ENCODE data around the gene SAMD4B.
A peak's percentile ranks its signal among the peaks of the same experiment; 100 is the strongest.
"Not testable (repeated sequence)": the region's sequence is repeated elsewhere in the genome, so short reads cannot be mapped to it uniquely, and the experiment has no call there.

Gene SAMD4B

GRCh38 chr19:39341719-39342604, at the start of gene SAMD4B:
TSS of gene SAMD4B (plus strand) at chr19:39342421. CDS start at chr19:39356894, 14,473 bp downstream.
- peak; percentile 96 for DNase-seq (ENCODE audit: low read depth)

- DNase-seq (ENCODE audit: low read depth) = no peak
Observed at GRCh38 chr19:39293394-39293793, 48.8 kb upstream of the SAMD4B start.

DNA sequence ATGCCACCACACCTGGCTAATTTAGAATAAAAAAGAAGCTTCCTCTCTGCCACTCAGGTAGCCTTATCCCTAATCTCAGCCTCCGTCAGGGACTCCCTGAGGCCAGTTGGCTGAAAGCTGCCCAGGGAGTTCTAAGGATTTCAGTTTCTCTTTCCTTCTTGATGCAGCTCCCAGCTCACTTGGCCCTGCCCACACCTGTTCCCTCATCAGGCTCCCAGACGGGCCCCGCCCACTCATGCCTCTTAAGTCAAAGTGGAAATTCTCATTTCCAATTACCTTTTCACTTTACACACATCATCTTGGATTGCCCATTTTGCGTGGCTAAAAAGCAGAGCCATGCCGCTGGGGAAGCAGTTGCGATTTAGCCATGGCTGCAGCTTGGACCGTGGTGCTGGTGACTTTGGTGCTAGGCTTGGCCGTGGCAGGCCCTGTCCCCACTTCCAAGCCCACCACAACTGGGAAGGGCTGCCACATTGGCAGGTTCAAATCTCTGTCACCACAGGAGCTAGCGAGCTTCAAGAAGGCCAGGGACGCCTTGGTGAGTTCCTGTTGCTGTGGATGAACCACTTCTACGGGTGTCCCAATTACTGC, 46.1 kb upstream of the SAMD4B start, which contains the start of gene IFNL1:
IFNL1 (plus strand) TSS at position 353 of the 591 bp plus-strand sequence; CDS start at position 368, 15 bp downstream.
- DNase-seq (ENCODE audit: low read depth) = no peak

- DNase-seq (ENCODE audit: low read depth) = no peak
Observed at GRCh38 chr19:39296906-39297305, 45.3 kb upstream of the SAMD4B start.

GRCh38 chr19:39297931-39298634, 44.1 kb upstream of the SAMD4B start:
- DNase-seq (ENCODE audit: low read depth) = no peak

GRCh38 chr19:39299404-39299803, 42.8 kb upstream of the SAMD4B start:
- no peak for DNase-seq (ENCODE audit: low read depth)

- DNase-seq (ENCODE audit: low read depth) = no peak
Observed at GRCh38 chr19:39299832-39300231, 42.4 kb upstream of the SAMD4B start.

- DNase-seq (ENCODE audit: low read depth) = no peak
Observed at GRCh38 chr19:39301021-39301420, 41.2 kb upstream of the SAMD4B start.

- DNase-seq (ENCODE audit: low read depth) = no peak
Observed at GRCh38 chr19:39301562-39301961, 40.7 kb upstream of the SAMD4B start.

- no peak for DNase-seq (ENCODE audit: low read depth)
Observed at GRCh38 chr19:39303373-39304184, 38.6 kb upstream of the SAMD4B start.

- no peak for DNase-seq (ENCODE audit: low read depth)
Observed at GRCh38 chr19:39304185-39304513, 38.1 kb upstream of the SAMD4B start.

DNA sequence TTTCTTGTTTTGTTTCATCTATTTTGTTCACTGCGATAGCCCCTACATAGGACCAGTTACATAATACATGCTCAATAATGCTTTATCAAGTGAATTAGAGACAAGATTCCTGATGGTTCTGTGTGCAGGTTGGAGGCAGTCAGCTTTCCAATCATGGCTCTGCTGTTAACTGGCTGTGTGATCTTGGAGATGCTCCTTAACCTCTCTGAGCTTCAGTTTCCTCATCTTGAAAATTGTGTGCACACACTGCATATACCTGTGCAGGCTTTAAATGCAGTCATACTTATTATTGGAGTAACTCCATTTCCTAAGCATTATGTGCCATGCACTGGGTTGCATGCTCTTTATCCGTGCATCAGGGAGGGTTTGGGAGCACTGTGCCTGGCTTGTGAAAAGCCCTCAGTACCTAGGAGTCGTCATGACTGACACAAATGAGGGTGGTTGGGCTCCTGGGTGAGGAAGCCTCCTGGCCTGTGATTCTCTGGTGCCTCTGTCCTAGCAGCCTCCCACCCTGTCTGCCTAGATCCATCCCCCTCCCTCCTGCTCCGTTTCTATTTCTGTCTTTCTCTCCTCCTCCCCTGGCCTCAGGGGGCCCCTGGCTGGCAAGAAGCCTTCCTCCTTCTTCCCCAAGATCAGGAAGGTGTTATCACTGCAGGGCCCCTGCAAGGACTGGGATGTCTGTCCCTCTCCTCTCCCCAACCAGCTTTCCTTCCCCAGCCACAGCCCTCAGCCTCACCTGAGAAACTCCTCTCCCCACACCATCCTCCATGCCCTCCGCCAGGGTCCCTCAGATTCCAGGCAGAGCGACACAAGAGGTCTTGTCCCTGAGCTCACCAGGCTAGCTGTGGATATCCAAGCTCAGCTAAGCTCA, 37.3 kb upstream of the SAMD4B start:
- DNase-seq (ENCODE audit: low read depth) = no peak

DNA sequence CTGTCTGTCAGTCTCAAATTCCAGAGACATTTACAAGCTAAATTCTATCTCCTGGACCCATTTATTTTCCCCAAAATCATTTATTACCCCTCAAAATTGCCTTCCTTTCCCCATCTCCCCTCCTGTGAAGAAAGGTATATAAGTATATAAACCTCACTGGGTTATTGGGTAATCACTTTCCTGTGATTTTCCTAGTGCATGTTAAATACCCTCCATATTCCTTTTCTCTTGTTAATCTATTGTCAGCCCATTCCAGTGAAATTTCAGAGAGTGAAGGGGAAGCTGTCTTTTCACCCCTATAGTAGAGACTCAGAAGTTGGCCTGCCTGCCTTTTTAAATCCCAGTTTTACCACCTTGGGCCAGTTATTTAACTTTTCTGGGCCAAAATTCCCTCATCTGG, 36.1 kb upstream of the SAMD4B start:
- no peak for DNase-seq (ENCODE audit: low read depth)

DNA sequence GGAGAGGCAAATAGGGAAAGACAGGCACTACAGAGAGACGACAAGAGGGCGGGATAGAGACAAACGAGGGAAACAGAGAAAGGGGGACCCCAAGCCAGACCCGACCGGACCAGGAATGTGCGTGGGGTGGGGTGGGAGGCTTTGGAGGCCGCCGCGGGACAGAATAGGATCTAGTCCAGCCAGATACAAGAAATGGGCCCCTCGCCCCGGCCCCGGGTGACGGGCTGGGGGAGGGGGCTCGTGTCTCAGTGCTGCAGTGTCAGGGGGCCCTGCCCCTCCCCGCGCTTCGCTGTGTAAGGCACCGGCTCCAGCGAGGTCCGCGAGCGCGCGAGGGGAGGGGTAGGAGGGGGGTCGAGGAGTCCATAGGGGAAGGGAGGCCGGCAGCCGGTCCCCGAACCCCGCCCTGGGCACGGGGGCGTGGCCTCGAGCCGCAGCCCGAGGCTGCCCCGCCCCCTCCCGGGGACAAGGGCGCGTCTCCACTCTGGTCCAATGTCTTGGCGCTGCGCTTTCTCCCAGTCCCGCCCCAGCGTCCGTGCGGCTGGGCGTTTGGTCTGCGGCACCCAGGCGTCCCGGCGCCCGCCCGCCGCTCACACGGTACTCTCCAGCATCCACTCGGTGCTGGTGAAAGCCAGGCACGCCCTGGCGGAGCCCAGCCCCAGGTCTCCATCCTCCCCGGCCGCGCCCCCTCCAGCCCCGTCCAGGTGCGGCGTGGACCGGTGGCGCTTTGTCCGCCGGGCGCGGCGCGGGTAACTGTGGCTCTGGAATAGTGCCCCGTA, 35.0 kb upstream of the SAMD4B start:
- no peak for DNase-seq (ENCODE audit: low read depth)

DNA sequence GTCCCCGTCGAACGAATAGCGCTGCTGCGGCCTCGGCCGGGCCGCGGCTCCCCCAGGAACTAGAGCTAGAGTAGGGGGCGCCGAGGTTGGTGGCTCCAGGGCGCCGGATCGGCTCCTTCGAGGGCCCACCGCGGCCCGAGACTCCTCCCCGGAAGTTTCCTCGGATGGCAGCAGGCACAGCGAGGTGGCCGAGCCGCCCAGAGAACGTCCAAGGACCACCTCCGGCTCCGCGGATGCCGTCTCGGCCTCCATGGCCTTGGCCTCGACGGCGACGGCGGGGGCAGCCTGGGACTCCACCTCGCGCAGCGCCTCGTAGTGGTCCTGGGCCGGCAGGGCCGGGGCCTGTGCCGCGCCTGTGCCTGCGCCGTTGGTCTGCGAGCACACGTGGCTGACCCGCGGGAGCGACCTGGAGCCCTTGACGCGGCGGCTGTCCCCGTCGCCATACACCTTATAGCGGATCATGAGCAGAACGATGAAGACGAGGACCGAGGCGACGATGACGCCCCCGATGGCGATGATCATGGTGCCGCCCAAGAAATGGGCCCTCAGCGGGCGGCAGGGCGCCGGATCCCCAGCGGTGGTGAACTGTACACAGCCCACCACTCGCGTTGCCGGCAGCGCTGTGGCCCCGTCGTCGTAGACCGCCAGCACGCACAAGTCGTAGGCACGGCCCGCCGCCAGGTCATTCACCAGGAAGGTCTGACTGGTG, 34.2 kb upstream of the SAMD4B start:
- DNase-seq (ENCODE audit: low read depth) = no peak

DNA sequence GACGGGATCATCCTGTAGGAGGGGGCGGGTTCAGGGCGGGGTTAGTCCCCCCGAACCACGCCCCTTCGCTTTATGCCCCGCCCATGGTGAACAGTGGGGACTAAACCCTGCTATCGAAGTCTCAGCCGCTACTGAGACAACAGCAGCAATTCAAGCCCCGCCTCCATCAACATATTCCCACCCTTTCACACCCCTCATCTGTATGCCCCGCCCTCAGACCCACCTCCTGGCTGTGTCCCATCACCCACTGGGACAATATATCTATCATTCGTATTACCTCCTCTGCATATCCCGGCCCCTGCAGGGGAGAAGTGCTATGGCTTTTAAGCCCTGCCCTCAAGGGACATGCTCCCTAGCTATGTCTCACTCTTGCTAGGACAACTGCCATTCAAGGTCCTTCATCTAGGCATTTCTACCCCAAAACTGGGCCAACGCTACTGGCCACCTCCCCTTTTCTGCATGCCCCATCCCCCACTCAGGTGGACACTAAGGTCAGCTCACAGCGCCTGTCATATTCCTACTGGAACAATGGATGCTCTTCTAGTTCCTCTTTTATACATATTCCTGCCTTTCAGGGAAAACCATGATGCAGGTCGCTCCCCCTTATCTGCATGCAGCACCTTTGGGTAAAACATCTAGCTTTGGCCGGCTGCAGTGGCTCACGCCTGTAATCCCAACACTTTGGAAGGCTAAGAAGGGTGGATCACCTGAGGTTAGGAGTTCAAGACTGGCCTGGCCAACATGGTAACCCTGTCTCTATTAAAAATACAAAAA, 33.5 kb upstream of the SAMD4B start:
- no peak for DNase-seq (ENCODE audit: low read depth)

GRCh38 chr19:39309305-39309670, 32.9 kb upstream of the SAMD4B start:
- not testable (repeated sequence) for DNase-seq (ENCODE audit: low read depth)

DNA sequence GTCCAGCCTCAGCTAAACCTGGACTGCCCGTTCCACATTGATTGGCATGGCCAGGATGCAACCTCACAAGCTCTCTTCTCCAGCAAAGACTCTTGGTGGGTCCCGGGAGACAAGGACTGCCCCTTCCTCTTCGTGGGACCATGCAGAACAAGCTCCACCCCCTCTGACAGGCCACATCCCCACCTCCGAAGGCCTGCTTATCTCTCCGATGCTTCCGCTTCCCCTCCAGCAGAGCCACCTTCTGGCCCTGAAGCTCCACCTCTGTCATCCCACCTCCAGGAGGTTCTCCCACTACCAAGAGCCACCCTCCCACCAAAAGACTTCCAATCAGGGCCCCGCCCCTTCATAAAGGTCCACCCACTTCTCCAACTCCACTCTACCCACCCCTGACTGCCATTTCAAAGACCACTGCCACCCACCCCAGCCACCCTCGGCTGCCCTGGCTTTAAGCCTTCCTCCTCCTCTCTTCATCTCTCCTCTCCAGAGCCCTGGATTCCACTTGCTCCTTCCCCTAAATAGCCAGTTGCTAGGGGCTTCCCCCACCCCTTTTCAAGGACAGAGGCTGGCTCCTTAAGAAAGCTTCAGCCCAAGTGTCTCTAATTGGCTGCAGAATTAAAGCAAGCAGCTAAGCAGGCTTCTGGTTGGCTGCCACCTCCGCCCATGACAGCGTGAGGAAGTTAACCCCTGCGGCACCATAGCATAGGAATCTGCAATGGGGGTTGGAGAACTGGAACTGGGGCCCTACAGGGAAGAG, 31.5 kb upstream of the SAMD4B start:
- peak; percentile 96 for DNase-seq (ENCODE audit: low read depth)
